Cardiac muscle cell (in vitro differentiated cells and primary cell): Measurements from ENCODE around the gene ZNF827. TPM values are rescaled to one million over a fixed set of nuclear protein-coding genes. Genes with fewer than 3 reads are reported as not detected.

Experiments
- DNase-seq, 2 donors: peaks; one replicate each; pipeline versions ENCODE4 v3.0.0 to v3.0.0-alpha.2; 2010 to 2017; ENCODE audit warnings: low read depth in 1 of 2, low spot score in 1 of 2
- H3K27ac ChIP-seq: fragments of 200-600 bp; sonication (generic); 2 replicates; pipeline ENCODE4 v1.5.1; 2016
- H3K27me3 ChIP-seq: fragments of 200-600 bp; sonication (generic); 2 replicates; pipeline ENCODE4 v1.6.0; 2016; ENCODE audit warnings: control low read depth
- H3K36me3 ChIP-seq: fragments of 200-600 bp; sonication (generic); 2 replicates; pipeline ENCODE4 v1.5.1; 2016; ENCODE audit warnings: control low read depth
- H3K4me1 ChIP-seq: fragments of 200-600 bp; sonication (generic); 2 replicates; pipeline ENCODE4 v1.8.1; 2017; ENCODE audit warnings: low read depth, mild to moderate bottlenecking, mixed run types
- H3K4me3 ChIP-seq: fragments of 200-600 bp; sonication (generic); 2 replicates; pipeline ENCODE4 v1.5.1; 2016; ENCODE audit warnings: mild to moderate bottlenecking
- H3K9me3 ChIP-seq: fragments of 200-600 bp; sonication (generic); 2 replicates; pipeline ENCODE4 v1.5.1; 2017; ENCODE audit warnings: low read depth, mild to moderate bottlenecking, control low read depth
- polyA plus RNA-seq: library from polyadenylated mRNA; unstranded; fragments of >200 nt; fragmentation: Nextera tagmentation; extraction: Ambion mirVana; gene quantifications from 2 replicates; pipeline ENCODE4 v1.2.1, GENCODE V29; 2016
- total RNA-seq: library from RNA; depleted of rRNA; stranded (reverse); fragments of >200 nt; gene quantifications from 2 replicates; pipeline ENCODE4 v1.2.3, GENCODE V29; 2016
- TF ChIP-seq, protein P1 (sequence below): IDR thresholded peaks from 2 replicates; pipeline ENCODE4 v1.5.1; 2012; ENCODE audit warnings: low read depth, mild to moderate bottlenecking, low read length

The ZNF827 gene
- total and polyA plus RNA-seq, 2 experiments from 2014 or later = 13.2 to 37.3 TPM

DNA sequence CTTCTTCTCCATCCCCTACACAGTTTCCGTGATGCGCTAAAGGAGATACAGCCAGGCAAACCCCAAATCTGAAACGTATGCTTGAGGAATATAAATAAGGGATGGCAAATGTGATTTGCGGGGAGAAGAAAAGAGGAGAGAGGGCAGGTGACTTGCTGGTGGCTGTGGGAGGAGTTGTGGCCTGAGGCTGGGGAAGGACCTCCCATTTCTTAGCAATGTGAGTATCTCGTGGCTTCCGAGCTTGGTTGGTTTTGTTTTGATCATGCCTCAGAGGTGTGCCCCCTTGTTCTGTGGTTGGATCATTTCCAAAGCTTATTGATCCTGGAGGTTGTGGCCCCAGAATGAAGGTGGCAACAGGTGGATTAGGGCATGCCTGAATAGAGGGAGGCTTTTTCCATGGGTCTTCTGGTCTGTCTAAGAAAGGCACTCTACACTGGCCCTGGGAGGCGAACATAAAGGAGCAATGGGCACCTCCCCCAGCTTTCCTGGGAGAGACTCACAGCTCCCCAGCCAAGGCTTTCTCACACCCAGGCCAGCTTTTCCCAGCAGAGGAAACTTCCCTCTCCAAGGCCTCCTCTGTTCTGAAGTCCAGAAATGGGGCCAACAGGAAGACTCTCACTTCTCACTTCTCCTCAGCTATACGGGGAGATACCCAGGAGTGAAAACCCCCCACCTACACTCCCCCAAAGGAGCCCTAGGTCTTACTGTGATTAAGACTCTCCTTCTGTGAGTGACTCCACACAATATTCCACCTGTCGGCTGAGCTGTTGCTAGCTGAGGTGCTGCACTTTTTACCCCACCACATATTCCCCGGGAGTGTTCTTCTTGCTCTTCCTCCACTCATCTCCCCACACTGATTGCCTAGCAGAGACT, 218.6 kb downstream of the ZNF827 start:
- no peaks in the 10 kb centered on the region for H3K36me3 ChIP-seq
- no peaks in the 10 kb centered on the region for H3K4me1 ChIP-seq
- no peak overlapping the region for H3K4me3 ChIP-seq
- H3K9me3 ChIP-seq = no peaks in the 10 kb centered on the region
- DNase-seq = no peak
- H3K27me3 ChIP-seq = no peaks in the 10 kb centered on the region
- H3K27ac ChIP-seq = no peak overlapping the region
- TF ChIP-seq, protein P1, sequence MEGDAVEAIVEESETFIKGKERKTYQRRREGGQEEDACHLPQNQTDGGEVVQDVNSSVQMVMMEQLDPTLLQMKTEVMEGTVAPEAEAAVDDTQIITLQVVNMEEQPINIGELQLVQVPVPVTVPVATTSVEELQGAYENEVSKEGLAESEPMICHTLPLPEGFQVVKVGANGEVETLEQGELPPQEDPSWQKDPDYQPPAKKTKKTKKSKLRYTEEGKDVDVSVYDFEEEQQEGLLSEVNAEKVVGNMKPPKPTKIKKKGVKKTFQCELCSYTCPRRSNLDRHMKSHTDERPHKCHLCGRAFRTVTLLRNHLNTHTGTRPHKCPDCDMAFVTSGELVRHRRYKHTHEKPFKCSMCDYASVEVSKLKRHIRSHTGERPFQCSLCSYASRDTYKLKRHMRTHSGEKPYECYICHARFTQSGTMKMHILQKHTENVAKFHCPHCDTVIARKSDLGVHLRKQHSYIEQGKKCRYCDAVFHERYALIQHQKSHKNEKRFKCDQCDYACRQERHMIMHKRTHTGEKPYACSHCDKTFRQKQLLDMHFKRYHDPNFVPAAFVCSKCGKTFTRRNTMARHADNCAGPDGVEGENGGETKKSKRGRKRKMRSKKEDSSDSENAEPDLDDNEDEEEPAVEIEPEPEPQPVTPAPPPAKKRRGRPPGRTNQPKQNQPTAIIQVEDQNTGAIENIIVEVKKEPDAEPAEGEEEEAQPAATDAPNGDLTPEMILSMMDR = no peak

DNA sequence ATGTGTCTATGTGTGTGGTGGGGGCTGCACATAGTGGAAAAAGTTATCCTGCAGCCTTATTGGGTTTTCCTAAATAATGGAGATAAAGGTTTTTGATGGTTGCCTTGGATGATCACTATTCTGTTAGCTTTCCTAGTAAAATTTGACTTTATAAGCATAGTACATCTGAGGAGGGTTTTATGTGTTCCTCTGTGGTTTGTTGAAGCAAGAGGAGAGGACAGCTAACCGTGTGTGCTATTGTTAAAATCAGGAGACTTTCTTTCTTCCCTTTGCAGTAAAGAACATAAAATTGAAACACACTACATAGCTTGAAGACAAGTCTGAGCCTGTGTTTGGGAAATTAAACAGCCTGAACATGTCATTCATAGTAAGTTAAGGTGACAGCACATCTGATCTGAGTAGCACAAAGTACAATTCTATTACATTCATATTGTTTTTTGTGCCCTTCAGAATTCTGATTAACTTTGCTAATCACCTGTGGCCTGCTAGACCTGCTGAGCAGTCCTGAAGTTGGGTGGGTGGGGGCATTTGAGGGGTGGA, 221.9 kb downstream of the ZNF827 start:
- no peak overlapping the region for H3K27ac ChIP-seq
- H3K27me3 ChIP-seq = no peaks in the 10 kb centered on the region
- H3K9me3 ChIP-seq = no peaks in the 10 kb centered on the region
- H3K36me3 ChIP-seq = no peaks in the 10 kb centered on the region
- DNase-seq = no peak
- no peak overlapping the region for H3K4me3 ChIP-seq
- H3K4me1 ChIP-seq = no peaks in the 10 kb centered on the region
- TF ChIP-seq, protein P1 = no peak

DNA sequence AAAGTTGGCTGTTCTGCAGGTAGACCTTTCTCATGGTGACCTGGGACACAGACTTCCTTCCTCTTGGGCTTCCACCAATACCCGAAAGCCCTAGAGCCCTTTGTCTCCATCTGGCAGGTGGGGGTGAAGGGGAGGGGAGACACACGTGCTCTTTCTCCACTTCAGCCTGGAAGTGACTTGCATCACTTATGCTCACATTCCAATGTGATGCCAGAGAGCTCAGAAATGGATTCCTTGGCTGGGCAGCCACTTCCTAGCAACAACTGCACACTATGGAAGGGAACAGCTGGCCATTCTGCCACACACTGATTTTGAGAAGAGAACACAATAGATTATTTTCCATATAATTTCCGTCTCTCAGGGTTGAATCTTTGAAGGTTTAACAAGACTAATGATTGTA, 222.4 kb downstream of the ZNF827 start:
- peak in 1 of 2 donors; percentile 51 for DNase-seq
- H3K27me3 ChIP-seq = no peaks in the 10 kb centered on the region
- TF ChIP-seq, protein P1 = no peak
- no peaks in the 10 kb centered on the region for H3K9me3 ChIP-seq
- H3K4me3 ChIP-seq = no peak overlapping the region
- H3K4me1 ChIP-seq = no peaks in the 10 kb centered on the region
- H3K36me3 ChIP-seq = no peaks in the 10 kb centered on the region
- no peak overlapping the region for H3K27ac ChIP-seq

DNA sequence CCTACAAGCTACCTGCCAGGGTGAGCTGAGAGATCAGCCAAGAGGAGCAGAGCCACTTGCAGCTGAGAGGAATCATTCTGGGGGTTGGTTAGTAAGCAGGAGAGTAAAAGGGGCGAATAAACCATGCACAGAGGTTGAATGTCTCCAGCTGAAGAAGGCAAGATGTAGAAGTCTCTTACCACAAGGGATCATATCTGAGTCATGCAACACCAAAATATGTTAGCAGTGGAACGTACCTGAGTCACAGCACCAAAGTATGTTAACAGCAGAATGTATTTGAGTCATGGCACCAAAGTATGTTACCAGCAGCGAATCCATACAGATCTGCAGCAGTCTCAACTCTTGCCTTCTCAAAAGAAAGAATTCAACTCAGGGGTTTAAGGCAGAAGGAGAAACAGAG, 228.8 kb downstream of the ZNF827 start:
- peak in 1 of 2 donors; percentile 75 for DNase-seq
- no peaks in the 10 kb centered on the region for H3K27me3 ChIP-seq
- no peaks in the 10 kb centered on the region for H3K9me3 ChIP-seq
- no peak overlapping the region for H3K27ac ChIP-seq
- TF ChIP-seq, protein P1 = no peak
- no peaks in the 10 kb centered on the region for H3K36me3 ChIP-seq
- no peak overlapping the region for H3K4me3 ChIP-seq
- H3K4me1 ChIP-seq = no peaks in the 10 kb centered on the region

DNA sequence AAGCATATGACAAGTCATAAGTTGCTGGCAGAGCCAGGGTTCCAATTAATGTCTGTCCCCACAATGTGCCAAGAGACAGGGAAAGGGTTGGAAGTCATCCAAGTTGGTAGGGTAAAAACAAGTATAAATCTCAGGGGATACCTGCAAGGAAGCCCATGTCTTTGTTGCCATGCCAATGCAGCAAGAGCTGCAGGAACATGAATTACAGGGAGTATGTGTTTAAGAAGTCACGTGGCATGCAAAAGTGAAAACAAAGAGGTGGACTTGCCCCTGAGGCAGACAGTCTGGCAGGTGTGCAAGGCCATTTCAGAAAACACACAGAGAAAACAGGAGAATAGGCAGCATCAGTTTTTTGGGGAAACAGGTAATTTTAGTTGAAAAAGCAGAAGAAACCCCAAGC, 229.3 kb downstream of the ZNF827 start:
- H3K36me3 ChIP-seq = no peaks in the 10 kb centered on the region
- no peaks in the 10 kb centered on the region for H3K9me3 ChIP-seq
- H3K4me1 ChIP-seq = no peaks in the 10 kb centered on the region
- H3K27ac ChIP-seq = no peak overlapping the region
- no peaks in the 10 kb centered on the region for H3K27me3 ChIP-seq
- H3K4me3 ChIP-seq = no peak overlapping the region
- DNase-seq = no peak
- TF ChIP-seq, protein P1 = no peak

Other genes with a start within 250 kb of the ZNF827 start
- 51.8 and 54.0 TPM in 2 replicates for gene LSM6, start 236.9 kb upstream of the ZNF827 start, total RNA-seq
- gene LSM6, start 236.9 kb upstream of the ZNF827 start, polyA plus RNA-seq = 36.8 and 38.0 TPM in 2 replicates